CD14-positive monocyte (primary cell): ENCODE data around the gene STX2. TPM values are rescaled to one million over a fixed set of nuclear protein-coding genes. Genes with fewer than 3 reads are reported as not detected.

Experiments
- DNase-seq, 3 donors: peaks; one replicate each; pipeline ENCODE4 v3.0.0-alpha.2; 2011 to 2022
- H2AFZ ChIP-seq: 2 replicates; pipeline ENCODE4 v1.6.0; 2012; ENCODE audit warnings: mild to moderate bottlenecking, low read depth, low read length, inconsistent platforms; ENCODE audit not compliant: insufficient read depth, poor library complexity, severe bottlenecking
- H3K27ac ChIP-seq, 2 donors: 1 replicate in 1 of 2; 2 replicates in 1 of 2; pipeline ENCODE4 v1.5.1; 2012 to 2013; ENCODE audit warnings: low read length in 2 of 2, control low read depth in 1 of 2, inconsistent platforms in 1 of 2, low read depth in 1 of 2, mild to moderate bottlenecking in 1 of 2
- H3K27me3 ChIP-seq, 2 donors: one replicate each; pipeline versions ENCODE4 v1.6.0 to v1.6.1; 2011 to 2013; ENCODE audit warnings: low read length in 2 of 2; ENCODE audit not compliant: control insufficient read depth in 2 of 2, insufficient read depth in 2 of 2
- H3K36me3 ChIP-seq, 2 donors: replicated peaks in 1 of 2; 1 replicate in 1 of 2; 2 replicates in 1 of 2; pipeline versions ENCODE4 v1.5.1 to v1.6.1; 2012 to 2013; ENCODE audit warnings: low read length in 2 of 2, control low read depth in 1 of 2, inconsistent platforms in 1 of 2, mild to moderate bottlenecking in 1 of 2; ENCODE audit not compliant: insufficient read depth in 2 of 2, control insufficient read depth in 1 of 2
- H3K4me1 ChIP-seq, 2 donors: 1 replicate in 1 of 2; 2 replicates in 1 of 2; pipeline versions ENCODE4 v1.5.1 to v1.6.1; 2012 to 2013; ENCODE audit warnings: low read length in 2 of 2, control low read depth in 1 of 2, inconsistent platforms in 1 of 2, mild to moderate bottlenecking in 1 of 2, moderate library complexity in 1 of 2; ENCODE audit not compliant: insufficient read depth in 2 of 2, control insufficient read depth in 1 of 2
- H3K4me2 ChIP-seq: replicated peaks from 2 replicates; pipeline ENCODE3; 2012; ENCODE audit warnings: low read length, moderate library complexity, mild to moderate bottlenecking; ENCODE audit not compliant: poor library complexity, severe bottlenecking; ENCODE audit errors: extremely low read depth
- H3K4me3 ChIP-seq, 3 experiments: fragments of 200-600 bp in 1 of 3; sonication (generic) in 1 of 3; replicated peaks in 1 of 3; 1 replicate in 2 of 3; 2 replicates in 1 of 3; pipeline ENCODE4 v1.5.1; 2011 to 2013; ENCODE audit warnings: low read length in 3 of 3, mild to moderate bottlenecking in 3 of 3, control low read depth in 2 of 3, low read depth in 2 of 3, inconsistent platforms in 1 of 3, moderate library complexity in 1 of 3
- H3K79me2 ChIP-seq: 2 replicates; pipeline ENCODE4 v1.6.0; 2012; ENCODE audit warnings: mild to moderate bottlenecking, control low read depth, inconsistent platforms, low read length, moderate library complexity; ENCODE audit not compliant: insufficient read depth
- H3K9ac ChIP-seq: 2 replicates; pipeline ENCODE4 v1.6.0; 2017; ENCODE audit warnings: low read length, mild to moderate bottlenecking; ENCODE audit not compliant: insufficient read depth, poor library complexity, severe bottlenecking
- H3K9me3 ChIP-seq, 2 donors: replicated peaks in 1 of 2; 1 replicate in 1 of 2; 2 replicates in 1 of 2; pipeline versions ENCODE4 v1.5.1 to v1.6.1; 2012 to 2013; ENCODE audit warnings: low read length in 2 of 2, control low read depth in 1 of 2; ENCODE audit not compliant: control insufficient read depth in 1 of 2, insufficient read depth in 1 of 2
- H4K20me1 ChIP-seq: 2 replicates; pipeline ENCODE4 v1.6.0; 2012; ENCODE audit warnings: mild to moderate bottlenecking, low read length, control low read depth, moderate library complexity; ENCODE audit not compliant: insufficient read depth
- H3K27ac Mint-ChIP-seq, 7 donors: one replicate each; pipeline ENCODE4 v1.8.0; 2020; ENCODE audit warnings: mild to moderate bottlenecking in 7 of 7, mixed read lengths in 7 of 7, moderate library complexity in 6 of 7, inconsistent platforms in 2 of 7
- H3K27me3 Mint-ChIP-seq, 3 donors: one replicate each; pipeline ENCODE4 v1.8.0; 2021 to 2022; ENCODE audit warnings: low read depth in 3 of 3, mild to moderate bottlenecking in 3 of 3, mixed read lengths in 3 of 3, moderate library complexity in 3 of 3, inconsistent platforms in 1 of 3
- H3K36me3 Mint-ChIP-seq, 2 donors: one replicate each; pipeline ENCODE4 v1.8.0; 2020; ENCODE audit warnings: mixed read lengths in 2 of 2, inconsistent platforms in 1 of 2, mild to moderate bottlenecking in 1 of 2
- H3K4me1 Mint-ChIP-seq: one replicate; pipeline ENCODE4 v1.8.0; 2020; ENCODE audit warnings: mild to moderate bottlenecking, mixed read lengths
- H3K4me3 Mint-ChIP-seq, 2 donors: one replicate each; pipeline ENCODE4 v1.8.0; 2020; ENCODE audit warnings: mild to moderate bottlenecking in 2 of 2, mixed read lengths in 2 of 2, moderate library complexity in 1 of 2
- H3K9me3 Mint-ChIP-seq, 7 donors: one replicate each; pipeline ENCODE4 v1.8.0; 2020 to 2022; ENCODE audit warnings: mixed read lengths in 7 of 7, mild to moderate bottlenecking in 6 of 7, moderate library complexity in 6 of 7, inconsistent platforms in 2 of 7
- WGBS: methylation state at CpG from one replicate; pipeline ENCODE4 v1.1.5; 2013; ENCODE audit warnings: missing lambda C conversion rate; ENCODE audit not compliant: insufficient coverage; 5-methylcytosine and 5-hydroxymethylcytosine counted together
- intact Hi-C, 2 donors: fragments of 100-400 bp; cut with micrococcal nuclease; formaldehyde crosslinking; loops; one replicate each; pipeline versions ENCODE4 v1.15.0 to v1.15.1; 2023
- polyA plus RNA-seq, 3 donors: library from polyadenylated mRNA; depleted of rRNA in 1 of 3; unstranded in 2 of 3; stranded (reverse) in 1 of 3; fragments of 300-500 nt in 2 of 3; fragments of >200 nt in 1 of 3; fragmentation: Illumina TruSeq in 2 of 3; gene quantifications; 1 replicate in 2 of 3; 2 replicates in 1 of 3; pipeline ENCODE4 v1.2.3, GENCODE V29; 2012 to 2021
- TF ChIP-seq, protein P1 (sequence below): fragments of 200-600 bp; IDR thresholded peaks from one replicate; pipeline ENCODE4 v1.8.0; 2022; ENCODE audit warnings: antibody characterized with exemption, mild to moderate bottlenecking

STX2 gene
- polyA plus RNA-seq, 3 donors = 4.8 to 32.9 (median 7.6) TPM

DNA sequence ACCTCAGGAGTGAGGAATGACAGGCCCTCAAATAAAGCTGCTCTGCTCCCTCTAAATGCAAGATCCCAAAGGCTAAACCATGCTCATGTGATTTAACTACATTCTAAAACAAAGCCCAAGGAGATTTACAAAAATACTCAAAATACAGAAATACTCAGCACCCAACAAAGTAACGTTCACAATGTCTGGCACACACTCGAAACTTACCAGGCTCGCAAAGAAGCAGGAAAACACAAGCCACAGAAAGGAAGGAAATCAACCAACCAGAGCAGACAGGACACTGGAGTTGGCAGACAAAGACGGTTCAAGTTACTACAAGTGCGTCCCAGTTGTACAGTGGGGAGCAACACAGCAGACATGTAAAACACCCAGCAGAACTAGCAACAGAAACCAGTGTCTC is 33.4 kb downstream of the STX2 start:
- Histone ChIP-seq H3K27me3 (no peaks in the 10 kb centered on the region), H3K4me2 (no peak overlapping the region), H3K9ac (no peak overlapping the region), H3K4me1 (no peaks in the 10 kb centered on the region), H3K79me2 (no peaks in the 10 kb centered on the region), H3K9me3 (no peaks in the 10 kb centered on the region), H4K20me1 (no peaks in the 10 kb centered on the region), H3K4me3 (no peak overlapping the region), H2AFZ (no peak overlapping the region), H3K27ac (no peak overlapping the region), H3K36me3 (peaks cover 45 to 87% of the 10 kb centered on the region in 2 donors)
- H3K27me3 Mint-ChIP-seq = no peaks in the 10 kb centered on the region
- peaks cover 0 to 11% (median 2%) of the 10 kb centered on the region in 7 donors for H3K9me3 Mint-ChIP-seq
- no peak for DNase-seq
- peaks cover 68 to 83% of the 10 kb centered on the region in 2 donors for H3K36me3 Mint-ChIP-seq
- H3K4me3 Mint-ChIP-seq = no peak overlapping the region
- TF ChIP-seq, protein P1, sequence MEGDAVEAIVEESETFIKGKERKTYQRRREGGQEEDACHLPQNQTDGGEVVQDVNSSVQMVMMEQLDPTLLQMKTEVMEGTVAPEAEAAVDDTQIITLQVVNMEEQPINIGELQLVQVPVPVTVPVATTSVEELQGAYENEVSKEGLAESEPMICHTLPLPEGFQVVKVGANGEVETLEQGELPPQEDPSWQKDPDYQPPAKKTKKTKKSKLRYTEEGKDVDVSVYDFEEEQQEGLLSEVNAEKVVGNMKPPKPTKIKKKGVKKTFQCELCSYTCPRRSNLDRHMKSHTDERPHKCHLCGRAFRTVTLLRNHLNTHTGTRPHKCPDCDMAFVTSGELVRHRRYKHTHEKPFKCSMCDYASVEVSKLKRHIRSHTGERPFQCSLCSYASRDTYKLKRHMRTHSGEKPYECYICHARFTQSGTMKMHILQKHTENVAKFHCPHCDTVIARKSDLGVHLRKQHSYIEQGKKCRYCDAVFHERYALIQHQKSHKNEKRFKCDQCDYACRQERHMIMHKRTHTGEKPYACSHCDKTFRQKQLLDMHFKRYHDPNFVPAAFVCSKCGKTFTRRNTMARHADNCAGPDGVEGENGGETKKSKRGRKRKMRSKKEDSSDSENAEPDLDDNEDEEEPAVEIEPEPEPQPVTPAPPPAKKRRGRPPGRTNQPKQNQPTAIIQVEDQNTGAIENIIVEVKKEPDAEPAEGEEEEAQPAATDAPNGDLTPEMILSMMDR = no peak
- intact Hi-C loops = no loop called here
- peaks cover 2% of the 10 kb centered on the region for H3K4me1 Mint-ChIP-seq
- H3K27ac Mint-ChIP-seq = no peak overlapping the region
- 81% methylated on average over 3 of the region's 5 CpGs for WGBS

DNA sequence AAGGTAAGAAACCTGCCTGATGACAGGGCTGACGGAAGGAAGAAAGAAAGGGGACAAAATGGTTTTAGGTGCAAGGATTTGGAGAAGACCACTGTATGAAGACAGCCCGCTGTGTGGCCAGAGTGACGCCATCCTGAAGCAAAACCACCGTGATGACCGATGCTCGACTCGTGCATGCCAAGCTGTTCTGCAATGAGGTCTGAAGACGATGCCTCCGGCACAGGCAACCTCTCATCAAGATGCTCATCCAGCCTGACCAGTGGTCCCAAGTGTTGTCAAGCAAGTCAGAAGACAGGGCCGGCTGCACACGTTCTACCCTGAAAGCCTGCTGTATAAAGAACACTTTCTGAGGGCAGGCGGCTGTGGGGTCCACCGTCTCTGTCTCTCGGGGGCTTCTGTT is 34.8 kb downstream of the STX2 start:
- Histone ChIP-seq H4K20me1 (no peaks in the 10 kb centered on the region), H3K4me2 (no peak overlapping the region), H3K27me3 (no peaks in the 10 kb centered on the region), H3K9ac (no peak overlapping the region), H2AFZ (no peak overlapping the region), H3K27ac (no peak overlapping the region), H3K4me1 (no peaks in the 10 kb centered on the region), H3K4me3 (no peak overlapping the region), H3K9me3 (no peaks in the 10 kb centered on the region), H3K36me3 (peaks cover 47 to 91% of the 10 kb centered on the region in 2 donors), H3K79me2 (no peaks in the 10 kb centered on the region)
- Mint-ChIP-seq H3K9me3 (peaks cover 0 to 11% (median 2%) of the 10 kb centered on the region in 7 donors), H3K27ac (no peak overlapping the region), H3K27me3 (no peaks in the 10 kb centered on the region), H3K4me1 (peaks cover 2% of the 10 kb centered on the region), H3K36me3 (peaks cover 69 to 85% of the 10 kb centered on the region in 2 donors), H3K4me3 (no peak overlapping the region)
- TF ChIP-seq, protein P1 = no peak
- intact Hi-C loops = no loop called here
- no peak for DNase-seq
- WGBS = 96% methylated on average over 14 of the region's 14 CpGs
